Body of pancreas (tissue), 4 donors: ENCODE measurements around the gene HLA-DQB1. TPM values are rescaled to one million over a fixed set of nuclear protein-coding genes. Genes with fewer than 3 reads are reported as not detected.

Source experiments
- ATAC-seq: fragments of 150-250 bp; one replicate; pipeline ENCODE4 v1.9.1; 2016
- DNase-seq, 4 donors: peaks; one replicate each; pipeline ENCODE4 v3.0.0-alpha.2; 2019
- H3K27ac ChIP-seq, 4 donors: fragments of 200-600 bp; sonication (generic); 1 replicate in 3 of 4; 2 replicates in 1 of 4; pipeline versions ENCODE4 v1.5.1 to v1.6.1; 2016 to 2019; ENCODE audit warnings: mild to moderate bottlenecking in 1 of 4, mixed read lengths in 1 of 4, moderate library complexity in 1 of 4
- H3K27me3 ChIP-seq, 2 donors: fragments of 200-600 bp; sonication (generic); one replicate each; pipeline ENCODE4 v1.6.0; 2016; ENCODE audit warnings: mild to moderate bottlenecking in 1 of 2
- H3K36me3 ChIP-seq, 2 donors: fragments of 200-600 bp; sonication (generic); replicated peaks in 1 of 2; 2 replicates each; pipeline ENCODE4 v1.5.1; 2016; ENCODE audit warnings: low read depth in 2 of 2; ENCODE audit not compliant: insufficient read depth in 1 of 2
- H3K4me1 ChIP-seq: fragments of 200-600 bp; sonication (generic); one replicate; pipeline ENCODE4 v1.6.0; 2016
- H3K4me3 ChIP-seq, 2 donors: fragments of 200-600 bp; sonication (generic); 1 replicate in 1 of 2; 2 replicates in 1 of 2; pipeline ENCODE4 v1.5.1; 2016 to 2019
- H3K9me3 ChIP-seq, 3 donors: fragments of 200-600 bp; sonication (generic); 1 replicate in 2 of 3; 2 replicates in 1 of 3; pipeline ENCODE4 v1.5.1; 2016
- CTCF ChIP-seq, 7 experiments: fragments of 450-650 bp in 4 of 7; fragments of 200-600 bp in 3 of 7; sonication (generic) in 3 of 7; IDR thresholded peaks; one replicate each; pipeline ENCODE4 v1.5.1; 2016 to 2019; ENCODE audit warnings: antibody characterized with exemption in 7 of 7
- POLR2A ChIP-seq, 3 donors: fragments of 450-650 bp; IDR thresholded peaks; one replicate each; pipeline ENCODE4 v1.6.1; 2016; ENCODE audit warnings: antibody characterized with exemption in 3 of 3, mild to moderate bottlenecking in 2 of 3
- WGBS, 2 donors: methylation state at CpG; one replicate each; pipeline ENCODE4 v1.1.5; 2017; 5-methylcytosine and 5-hydroxymethylcytosine counted together
- intact Hi-C: fragments of 100-400 bp; cut with DNase I; formaldehyde crosslinking; loops from one replicate; pipeline ENCODE4 v1.15.1; 2023
- total RNA-seq, 2 donors: library from RNA; depleted of rRNA; stranded (reverse); fragments of >200 nt; gene quantifications; one replicate each; pipeline ENCODE4 v1.1.0, GENCODE V29; 2016

HLA-DQB1 gene
- total RNA-seq, 2 donors from 2014 or later = 0.78 to 1.6 TPM

GRCh38 chr6:32615885-32616532, 50.4 kb downstream of the HLA-DQB1 start:
- Histone ChIP-seq H3K36me3 (no peaks in the 10 kb centered on the region), H3K27ac (no peak overlapping the region), H3K4me1 (no peaks in the 10 kb centered on the region), H3K4me3 (no peak overlapping the region), H3K27me3 (no peaks in the 10 kb centered on the region), H3K9me3 (no peaks in the 10 kb centered on the region)
- 39% methylated on average over 3 of the region's 3 CpGs for WGBS, 2 donors
- ATAC-seq (no peak), DNase-seq (no peak)
- TF ChIP-seq CTCF (IDR thresholded peaks at IDR 0.05) (no peak), POLR2A (IDR thresholded peaks at IDR 0.05) (no peak)
- intact Hi-C loops = no loop called here

- no peak overlapping the region for H3K27ac ChIP-seq
- ATAC-seq (no peak), DNase-seq (no peak)
- 0% methylated on average over 1 of the region's 1 CpG for WGBS, 2 donors
- H3K4me1 ChIP-seq = no peaks in the 10 kb centered on the region
- intact Hi-C loops = no loop called here
- no peaks in the 10 kb centered on the region for H3K36me3 ChIP-seq
- TF ChIP-seq CTCF (IDR thresholded peaks at IDR 0.05) (no peak), POLR2A (IDR thresholded peaks at IDR 0.05) (no peak)
- no peaks in the 10 kb centered on the region for H3K9me3 ChIP-seq
- H3K27me3 ChIP-seq = no peaks in the 10 kb centered on the region
- H3K4me3 ChIP-seq = no peak overlapping the region
These were observed 51.9 kb downstream of the HLA-DQB1 start for GRCh38 chr6:32614366-32615081.

- H3K36me3 ChIP-seq = no peaks in the 10 kb centered on the region
- DNase-seq = no peak
- H3K27ac ChIP-seq = no peak overlapping the region
- 4 to 7% methylated on average over 6 of the region's 6 CpGs for WGBS, 2 donors
- no peak for ATAC-seq
- TF ChIP-seq CTCF (IDR thresholded peaks at IDR 0.05) = no peak
- TF ChIP-seq POLR2A (IDR thresholded peaks at IDR 0.05) = no peak
- no peaks in the 10 kb centered on the region for H3K27me3 ChIP-seq
- H3K9me3 ChIP-seq = no peaks in the 10 kb centered on the region
- no peaks in the 10 kb centered on the region for H3K4me1 ChIP-seq
- intact Hi-C loops = no loop called here
- H3K4me3 ChIP-seq = no peak overlapping the region
These were observed 53.0 kb downstream of the HLA-DQB1 start for GRCh38 chr6:32613475-32613874.

- TF ChIP-seq POLR2A (IDR thresholded peaks at IDR 0.05) = no peak
- TF ChIP-seq CTCF (IDR thresholded peaks at IDR 0.05) = no peak
- no peak for ATAC-seq
These were observed 55.7 kb downstream of the HLA-DQB1 start for GRCh38 chr6:32610682-32611296.

More at GRCh38 chr6:32610682-32611296, 55.7 kb downstream of the HLA-DQB1 start:
- intact Hi-C loops = no loop called here
- H3K27me3 ChIP-seq = no peaks in the 10 kb centered on the region
- WGBS, 2 donors = 15 to 16% methylated on average over 3 of the region's 3 CpGs
- no peak overlapping the region for H3K4me3 ChIP-seq
- H3K4me1 ChIP-seq = no peaks in the 10 kb centered on the region
- H3K36me3 ChIP-seq = no peaks in the 10 kb centered on the region
- H3K27ac ChIP-seq = peak overlapping the region in 1 of 4 donors; percentile 73
- no peak for DNase-seq
- H3K9me3 ChIP-seq = no peaks in the 10 kb centered on the region
